ENCODE measurements around the gene GZMB.

GRCh38 chr14:24632761-24633160, 1.2 kb downstream of the GZMB start:
- no peak for TF ChIP-seq CTCF (IDR thresholded peaks at IDR 0.05; ENCODE audit: extremely low read depth in 1 of 2, insufficient read depth in 1 of 2, low read depth in 1 of 2, low read length in 2 of 2)
- TF ChIP-seq EZH2 (IDR thresholded peaks at IDR 0.05; ENCODE audit: borderline replicate concordance, low read depth, low read length, severe bottlenecking), result no peak
- TF ChIP-seq POLR2A (IDR thresholded peaks at IDR 0.05; ENCODE audit: low read depth, low read length), result no peak
- no peak for TF ChIP-seq MAX (IDR thresholded peaks at IDR 0.05; ENCODE audit: insufficient read depth, insufficient read length)
- no peak for TF ChIP-seq FOS (IDR thresholded peaks at IDR 0.05; ENCODE audit: borderline replicate concordance, insufficient read depth, low read length)
- no peak for TF ChIP-seq MYC (IDR thresholded peaks at IDR 0.05; ENCODE audit: low read depth, low read length)
- no peak for TF ChIP-seq POLR2AphosphoS5 (IDR thresholded peaks at IDR 0.05; ENCODE audit: insufficient read depth, low read depth, low read length)
- no peak for TF ChIP-seq JUN (IDR thresholded peaks at IDR 0.05; ENCODE audit: borderline replicate concordance, insufficient read depth, insufficient read length, low read depth)
- no peak for TF ChIP-seq GATA2 (IDR thresholded peaks at IDR 0.05; ENCODE audit: insufficient read depth, insufficient read length, low read depth, low read length)
